Measurements from ENCODE around the gene DNAH9.

The DNAH9 gene

GRCh38 chr17:11836508-11836907, 238.2 kb downstream of the DNAH9 start:
- in situ Hi-C loops (cut with HindIII; ENCODE audit: low sequenced_read_pairs) = no loop called here

- in situ Hi-C loops (cut with HindIII; ENCODE audit: low sequenced_read_pairs) = no loop called here
Observed at GRCh38 chr17:11840052-11840451, 241.8 kb downstream of the DNAH9 start.

GRCh38 chr17:11840831-11841230, 242.6 kb downstream of the DNAH9 start:
- in situ Hi-C loops (cut with HindIII; ENCODE audit: low sequenced_read_pairs) = no loop called here

- in situ Hi-C loops (cut with HindIII; ENCODE audit: low sequenced_read_pairs) = no loop called here
Observed at GRCh38 chr17:11848330-11848729, 250.1 kb downstream of the DNAH9 start.

- in situ Hi-C loops (cut with HindIII; ENCODE audit: low sequenced_read_pairs) = no loop called here
Observed at GRCh38 chr17:11852231-11852630, 254.0 kb downstream of the DNAH9 start.

- in situ Hi-C loops (cut with HindIII; ENCODE audit: low sequenced_read_pairs) = no loop called here
Observed at GRCh38 chr17:11852912-11853311, 254.6 kb downstream of the DNAH9 start.

- in situ Hi-C loops (cut with HindIII; ENCODE audit: low sequenced_read_pairs) = no loop called here
Observed at GRCh38 chr17:11853321-11854151, 255.3 kb downstream of the DNAH9 start.

- in situ Hi-C loops (cut with HindIII; ENCODE audit: low sequenced_read_pairs) = no loop called here
Observed at GRCh38 chr17:11855306-11855705, 257.0 kb downstream of the DNAH9 start.

- in situ Hi-C loops (cut with HindIII; ENCODE audit: low sequenced_read_pairs) = no loop called here
Observed at GRCh38 chr17:11857006-11857405, 258.7 kb downstream of the DNAH9 start.

- in situ Hi-C loops (cut with HindIII; ENCODE audit: low sequenced_read_pairs) = no loop called here
Observed at GRCh38 chr17:11869680-11870394, 271.6 kb downstream of the DNAH9 start.

- in situ Hi-C loops (cut with HindIII; ENCODE audit: low sequenced_read_pairs) = no loop called here
Observed at GRCh38 chr17:11871773-11872172, 273.5 kb downstream of the DNAH9 start.

GRCh38 chr17:11874756-11875155, 276.5 kb downstream of the DNAH9 start:
- in situ Hi-C loops (cut with HindIII; ENCODE audit: low sequenced_read_pairs) = no loop called here

GRCh38 chr17:11880714-11881113, 282.4 kb downstream of the DNAH9 start:
- in situ Hi-C loops (cut with HindIII; ENCODE audit: low sequenced_read_pairs) = no loop called here

GRCh38 chr17:11882716-11883115, 284.4 kb downstream of the DNAH9 start:
- in situ Hi-C loops (cut with HindIII; ENCODE audit: low sequenced_read_pairs) = no loop called here

GRCh38 chr17:11885051-11885450, 286.8 kb downstream of the DNAH9 start:
- in situ Hi-C loops (cut with HindIII; ENCODE audit: low sequenced_read_pairs) = no loop called here

- in situ Hi-C loops (cut with HindIII; ENCODE audit: low sequenced_read_pairs) = no loop called here
Observed at GRCh38 chr17:11889266-11889665, 291.0 kb downstream of the DNAH9 start.

GRCh38 chr17:11893862-11894261, 295.6 kb downstream of the DNAH9 start:
- in situ Hi-C loops (cut with HindIII; ENCODE audit: low sequenced_read_pairs) = no loop called here

GRCh38 chr17:11896199-11896598, 297.9 kb downstream of the DNAH9 start:
- in situ Hi-C loops (cut with HindIII; ENCODE audit: low sequenced_read_pairs) = no loop called here

GRCh38 chr17:11898526-11899235, 300.4 kb downstream of the DNAH9 start:
- in situ Hi-C loops (cut with HindIII; ENCODE audit: low sequenced_read_pairs) = no loop called here

GRCh38 chr17:11899537-11899942, 301.3 kb downstream of the DNAH9 start:
- in situ Hi-C loops (cut with HindIII; ENCODE audit: low sequenced_read_pairs) = no loop called here

- in situ Hi-C loops (cut with HindIII; ENCODE audit: low sequenced_read_pairs) = no loop called here
Observed at GRCh38 chr17:11900041-11900476, 301.8 kb downstream of the DNAH9 start.

GRCh38 chr17:11900655-11901054, 302.4 kb downstream of the DNAH9 start:
- in situ Hi-C loops (cut with HindIII; ENCODE audit: low sequenced_read_pairs) = no loop called here
